Measurements from ENCODE around the gene ADAMTS10. TPM values are rescaled to one million over a fixed set of nuclear protein-coding genes. Genes with fewer than 3 reads are reported as not detected.

Gene ADAMTS10
- total RNA-seq, 1 experiment from 2014 or later: 26.5 TPM

GRCh38 chr19:8635422-8635821, 24.9 kb upstream of the ADAMTS10 start:
- Histone ChIP-seq H4K5ac (ENCODE audit: insufficient read length, low read depth, low read length) (no peak overlapping the region), H3K56ac (ENCODE audit: insufficient read length, low read depth, low read length) (no peak overlapping the region), H2AK5ac (ENCODE audit: insufficient read length, low read length) (no peak overlapping the region), H3K27me3 (ENCODE audit: insufficient read depth, low read length) (no peaks in the 10 kb centered on the region), H3K79me1 (ENCODE audit: insufficient read depth, low read depth, low read length, poor library complexity, severe bottlenecking) (no peaks in the 10 kb centered on the region), H3T11ph (ENCODE audit: low read length) (no peak overlapping the region), H3K9ac (ENCODE audit: extremely low read depth, insufficient read length, low read length) (no peak overlapping the region), H2BK12ac (ENCODE audit: insufficient read length, low read depth, low read length) (no peak overlapping the region), H2AFZ (ENCODE audit: low read length) (no peak overlapping the region), H4K20me1 (ENCODE audit: control insufficient read depth, insufficient read depth, insufficient read length) (no peaks in the 10 kb centered on the region), H3K4me2 (ENCODE audit: insufficient read depth, insufficient read length, low read length) (no peak overlapping the region), H3K27ac (ENCODE audit: insufficient read length, low read depth, low read length) (no peak overlapping the region), H2BK120ac (ENCODE audit: low read depth, low read length, poor library complexity, severe bottlenecking) (no peak overlapping the region), H3K4me1 (ENCODE audit: insufficient read depth, low read length) (no peaks in the 10 kb centered on the region), H3K79me2 (ENCODE audit: insufficient read depth, low read length) (no peaks in the 10 kb centered on the region), H2BK20ac (ENCODE audit: low read depth, low read length, poor library complexity, severe bottlenecking) (no peak overlapping the region), H2BK5ac (ENCODE audit: insufficient read length, low read length) (no peak overlapping the region), H2BK15ac (ENCODE audit: low read depth, low read length) (no peak overlapping the region), H4K8ac (replicated peaks; ENCODE audit: insufficient read length, low read depth, low read length) (no peak overlapping the region), H3K9me3 (ENCODE audit: control insufficient read depth, low read depth, low read length) (no peaks in the 10 kb centered on the region), H3K14ac (ENCODE audit: insufficient read depth, low read length) (no peak overlapping the region), H3K23me2 (ENCODE audit: insufficient read length, low read depth, low read length, poor library complexity, severe bottlenecking) (no peaks in the 10 kb centered on the region), H4K91ac (ENCODE audit: insufficient read length, low read depth, low read length) (no peak overlapping the region), H3K18ac (ENCODE audit: insufficient read length, low read depth, low read length) (no peak overlapping the region), H3K23ac (ENCODE audit: insufficient read length, low read depth, low read length) (no peak overlapping the region), H3K4ac (ENCODE audit: low read depth, low read length) (no peak overlapping the region)
- Mint-ChIP-seq H3K4me1 (peaks cover 27 to 42% of the 10 kb centered on the region in 2 experiments), H3K4me3 (no peak overlapping the region), H3K9me3 (peaks cover 2% of the 10 kb centered on the region in 2 experiments; a peak in 3 of 5 replicates), H3K36me3 (ENCODE audit: insufficient read depth in 1 of 3, low read depth in 3 of 3) (no peaks in the 10 kb centered on the region), H3K27ac (no peak overlapping the region), H3K27me3 (ENCODE audit: low read depth) (peaks cover 9% of the 10 kb centered on the region)
- no CpG with 5 or more reads among the region's 8 CpGs for WGBS (ENCODE audit: extremely low coverage, insufficient read length, low lambda C conversion rate)
- TF ChIP-seq CTCF (conservative IDR thresholded peaks at IDR 0.05): no peak
- DNase-seq: no peak

Measured in H9 (cell line).